Motor neuron (in vitro differentiated cells): ENCODE results near the gene ASTN2. TPM values are rescaled to one million over a fixed set of nuclear protein-coding genes. Genes with fewer than 3 reads are reported as not detected.

Experiments used
- ATAC-seq, 8 experiments: fragments of 200-7000 bp; cut with Tn5 transposase; replicated peaks in 6 of 8; 2 replicates each; pipeline ENCODE4 v1.8.0; 2021; ENCODE audit warnings: mild to moderate bottlenecking in 8 of 8, moderate library complexity in 8 of 8
- H3K27ac ChIP-seq, 2 donors: fragments of 250-450 bp; sonication (Bioruptor Pico); 2 replicates each; pipeline ENCODE4 v1.9.0; 2021; ENCODE audit warnings: antibody characterized with exemption in 2 of 2, mild to moderate bottlenecking in 2 of 2, moderate library complexity in 1 of 2
- H3K4me1 ChIP-seq, 2 donors: fragments of 250-450 bp; sonication (Bioruptor Pico); replicated peaks in 1 of 2; 2 replicates each; pipeline ENCODE4 v1.6.1; 2021; ENCODE audit warnings: antibody characterized with exemption in 2 of 2, mild to moderate bottlenecking in 2 of 2, moderate library complexity in 1 of 2
- H3K4me3 ChIP-seq, 5 donors: fragments of 250-450 bp; sonication (Bioruptor Pico); 2 replicates each; pipeline ENCODE4 v1.9.0; 2021; ENCODE audit warnings: antibody characterized with exemption in 5 of 5, mild to moderate bottlenecking in 5 of 5, moderate library complexity in 4 of 5
- WGBS, 10 experiments: fragments of 450-650 bp; shearing (Covaris generic); methylation state at CpG; one replicate each; pipeline ENCODE4 v1.0.0; 2022; 5-methylcytosine and 5-hydroxymethylcytosine counted together
- in situ Hi-C, 9 experiments: fragments of 400-800 bp; cut with MboI; loops; one replicate each; pipeline ENCODE4 v1.15.0; 2021; ENCODE audit warnings: low sequenced_read_pairs in 9 of 9, low pct_unique_long_range_greater_than_20kb in 2 of 9; ENCODE audit not compliant: unreplicated experiment in 9 of 9
- total RNA-seq, 8 experiments: library from RNA; unstranded; fragments of 300-600 nt; gene quantifications; 2 replicates each; pipeline versions ENCODE4 v1.2.3 to v1.2.4, GENCODE V29; 2022

Gene ASTN2
- total RNA-seq, 8 experiments from 2014 or later, result 13.6 to 54.6 (median 17.9) TPM

- no peak overlapping the region for H3K27ac ChIP-seq
- 66 to 96% (median 86%) methylated on average over 1 to 3 of the region's 4 CpGs; no CpG with 5 or more reads in 6 of the 10 experiments for WGBS, 10 experiments
- peaks cover 14 to 19% of the 10 kb centered on the region in 2 donors for H3K4me1 ChIP-seq
- no peak overlapping the region for H3K4me3 ChIP-seq
- in situ Hi-C loops, result no loop called here
- ATAC-seq, result no peak
These were observed 729.7 kb downstream of the ASTN2 start for GRCh38 chr9:116685166-116685565.

GRCh38 chr9:116683535-116683934 lies 731.3 kb downstream of the ASTN2 start:
- no peak overlapping the region for H3K4me3 ChIP-seq
- ATAC-seq, result no peak
- in situ Hi-C loops, result no loop called here
- H3K27ac ChIP-seq, result no peak overlapping the region
- peaks cover 8 to 13% of the 10 kb centered on the region in 2 donors for H3K4me1 ChIP-seq

DNA sequence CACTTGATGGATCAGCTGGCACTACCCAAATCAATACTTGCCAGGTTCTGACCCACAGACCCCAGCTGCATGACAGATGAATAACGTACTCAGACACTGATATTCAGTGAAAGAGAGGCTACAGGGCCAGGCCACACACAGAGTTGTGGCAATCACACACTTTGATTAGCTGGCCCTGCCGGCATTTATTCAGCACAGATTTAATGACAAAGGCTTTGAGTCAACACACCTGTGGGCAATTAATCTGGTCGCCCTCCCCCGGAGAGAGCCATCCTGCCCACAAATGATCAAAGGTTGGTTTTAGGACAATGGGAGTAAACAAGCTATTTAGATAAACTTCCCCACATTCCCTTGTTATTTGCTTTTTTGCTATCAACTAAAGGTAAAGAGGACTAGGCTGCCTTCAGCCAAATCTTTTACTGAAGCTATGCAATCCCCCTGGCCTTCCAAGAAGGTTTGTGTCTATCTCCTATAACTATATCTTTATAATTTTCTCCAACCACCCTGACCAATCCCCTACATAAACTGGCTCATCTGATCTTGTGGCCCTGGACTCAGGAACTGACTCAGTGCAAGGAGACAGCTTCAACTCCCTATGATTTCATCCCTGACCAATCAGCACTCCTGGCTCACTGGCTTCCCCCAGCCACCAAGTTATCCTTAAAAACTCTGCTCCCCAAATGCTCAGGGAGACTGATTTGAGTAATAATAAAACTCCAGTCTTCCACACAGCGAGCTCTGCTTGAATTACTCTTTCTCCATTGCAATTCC lies 740.5 kb downstream of the ASTN2 start:
- in situ Hi-C loops, result loop anchor here in 4 of 9 experiments (25.0 kb wide), 2 partner anchors 512 to 1087 kb away; partner anchors contain the start of gene PAPPA (in 2 of the 4)
- Histone ChIP-seq H3K27ac (no peak overlapping the region), H3K4me3 (no peak overlapping the region), H3K4me1 (no peaks in the 10 kb centered on the region)
- ATAC-seq, result no peak
- 20 to 90% (median 59%) methylated on average over 1 to 3 of the region's 5 CpGs; no CpG with 5 or more reads in 3 of the 10 experiments for WGBS, 10 experiments

DNA sequence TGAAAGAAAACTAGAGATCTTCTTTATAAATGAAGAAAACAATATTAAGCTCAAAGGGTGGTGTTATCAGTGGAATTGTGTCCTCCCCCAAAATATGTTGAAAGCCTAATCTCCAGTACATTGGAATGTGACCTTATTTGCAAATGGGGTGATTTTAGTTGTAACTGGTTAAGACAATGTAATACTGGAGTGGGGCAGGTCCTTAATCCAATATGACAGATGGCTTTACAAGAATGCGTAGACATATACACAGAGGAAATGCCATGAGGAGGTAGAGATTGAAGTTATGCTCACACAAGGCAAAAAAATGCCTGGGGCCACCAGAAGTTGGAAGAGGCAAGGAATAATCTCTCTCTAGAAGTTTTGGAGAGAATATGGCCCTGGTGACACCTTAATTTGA lies 741.5 kb downstream of the ASTN2 start:
- peak in 3 of 8 experiments; percentile 27 to 52 (median 30) for ATAC-seq
- H3K27ac ChIP-seq, result no peak overlapping the region
- no peaks in the 10 kb centered on the region for H3K4me1 ChIP-seq
- 0 to 100% (median 49%) methylated on average over 1 of the region's 1 CpG; no CpG with 5 or more reads in 2 of the 10 experiments for WGBS, 10 experiments
- no peak overlapping the region for H3K4me3 ChIP-seq
- in situ Hi-C loops, result loop anchor here in 4 of 9 experiments (25.0 kb wide), 2 partner anchors 511 to 1086 kb away; partner anchors contain the start of gene PAPPA (in 2 of the 4)

DNA sequence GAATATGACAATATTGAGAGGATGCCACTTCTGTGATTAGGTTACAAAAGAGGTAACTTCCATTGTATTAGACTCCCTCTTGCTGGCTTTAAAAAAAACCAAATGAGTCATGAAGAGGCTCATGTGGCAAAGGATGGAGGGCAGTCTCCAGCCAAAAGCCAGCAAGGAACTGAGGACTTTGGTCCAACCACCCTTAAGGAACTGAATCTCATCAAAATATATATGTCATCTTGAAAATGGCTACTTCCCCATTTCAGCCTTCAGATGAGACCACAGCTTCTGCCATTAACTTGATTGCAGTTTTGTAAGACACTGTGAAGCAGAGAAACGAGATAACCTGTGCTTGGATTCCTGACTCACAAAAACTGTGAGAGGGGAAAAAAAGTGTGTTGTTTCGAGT lies 743.3 kb downstream of the ASTN2 start:
- no peak overlapping the region for H3K27ac ChIP-seq
- WGBS, 10 experiments, result 60 to 100% (median 80%) methylated on average over 1 to 2 of the region's 2 CpGs
- in situ Hi-C loops, result loop anchor here in 4 of 9 experiments (25.0 kb wide), 2 partner anchors 509 to 1084 kb away; partner anchors contain the start of gene PAPPA (in 2 of the 4)
- H3K4me3 ChIP-seq, result no peak overlapping the region
- ATAC-seq, result no peak
- H3K4me1 ChIP-seq, result no peaks in the 10 kb centered on the region

DNA sequence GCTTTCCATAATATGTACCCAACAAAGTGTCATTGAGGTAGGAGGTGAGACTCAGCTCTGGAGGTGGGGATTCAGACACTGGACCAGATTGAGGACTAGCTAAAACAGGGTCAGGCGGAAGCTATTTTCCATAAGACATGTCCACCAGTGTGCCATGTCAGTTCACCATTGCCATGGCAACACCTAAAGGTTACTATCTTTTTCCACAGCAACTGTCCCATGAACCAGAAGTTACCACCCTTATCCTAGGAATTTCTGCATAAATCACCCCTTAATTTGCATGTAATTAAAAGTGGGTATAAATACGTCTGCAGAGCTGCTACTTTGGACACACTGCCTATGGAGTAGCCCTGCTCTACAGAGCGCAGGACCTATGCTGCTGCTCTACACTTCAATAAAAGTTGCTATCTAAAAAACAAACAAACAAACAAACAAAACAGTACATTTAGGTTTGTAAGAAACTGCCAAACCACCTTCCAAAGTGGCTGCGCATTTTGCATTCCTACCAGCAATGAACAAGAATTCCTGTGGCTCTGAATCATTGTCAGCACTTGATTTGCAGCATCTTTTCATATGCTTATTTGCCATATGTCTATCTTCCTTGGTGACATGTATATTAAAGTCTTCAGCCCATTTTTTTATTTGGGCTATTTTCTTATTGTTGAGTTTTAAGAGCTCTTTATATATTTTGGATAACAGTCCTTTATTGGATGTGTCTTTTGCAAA lies 745.7 kb downstream of the ASTN2 start:
- WGBS, 10 experiments, result 42 to 100% (median 87%) methylated on average over 1 to 4 of the region's 4 CpGs
- no peaks in the 10 kb centered on the region for H3K4me1 ChIP-seq
- in situ Hi-C loops, result loop anchor here in 4 of 9 experiments (25.0 kb wide), 2 partner anchors 507 to 1082 kb away; partner anchors contain the start of gene PAPPA (in 2 of the 4)
- H3K27ac ChIP-seq, result no peak overlapping the region
- peak in 3 of 8 experiments; percentile 32 to 79 (median 75) for ATAC-seq
- no peak overlapping the region for H3K4me3 ChIP-seq

GRCh38 chr9:116663581-116663980 lies 751.3 kb downstream of the ASTN2 start:
- ATAC-seq, result peak in 3 of 8 experiments; percentile 3 to 41 (median 35)
- Histone ChIP-seq H3K4me1 (peaks cover 3 to 9% of the 10 kb centered on the region in 2 donors), H3K4me3 (no peak overlapping the region), H3K27ac (no peak overlapping the region)
- 83 to 100% (median 100%) methylated on average over 1 of the region's 1 CpG; no CpG with 5 or more reads in 2 of the 10 experiments for WGBS, 10 experiments
- in situ Hi-C loops, result loop anchor here in 4 of 9 experiments (25.0 kb wide), 2 partner anchors 501 to 1076 kb away; partner anchors contain the start of gene PAPPA (in 2 of the 4)

- no peak for ATAC-seq
- 60 to 89% (median 81%) methylated on average over 2 to 6 of the region's 6 CpGs; no CpG with 5 or more reads in 1 of the 10 experiments for WGBS, 10 experiments
- peaks cover 3 to 9% of the 10 kb centered on the region in 2 donors for H3K4me1 ChIP-seq
- no peak overlapping the region for H3K4me3 ChIP-seq
- in situ Hi-C loops, result loop anchor here in 4 of 9 experiments (25.0 kb wide), 2 partner anchors 500 to 1075 kb away; partner anchors contain the start of gene PAPPA (in 2 of the 4)
- H3K27ac ChIP-seq, result no peak overlapping the region
These were observed 752.1 kb downstream of the ASTN2 start for GRCh38 chr9:116662646-116663310.

- H3K4me3 ChIP-seq, result no peak overlapping the region
- H3K27ac ChIP-seq, result no peak overlapping the region
- H3K4me1 ChIP-seq, result peaks cover 3 to 17% of the 10 kb centered on the region in 2 donors
- in situ Hi-C loops, result loop anchor here in 4 of 9 experiments (25.0 kb wide), 2 partner anchors 499 to 1074 kb away; partner anchors contain the start of gene PAPPA (in 2 of the 4)
- WGBS, 10 experiments, result 36 to 100% (median 57%) methylated on average over 1 to 6 of the region's 7 CpGs
- peak; percentile 85 to 98 (median 90) for ATAC-seq
These were observed 753.6 kb downstream of the ASTN2 start for GRCh38 chr9:116661037-116661954.

DNA sequence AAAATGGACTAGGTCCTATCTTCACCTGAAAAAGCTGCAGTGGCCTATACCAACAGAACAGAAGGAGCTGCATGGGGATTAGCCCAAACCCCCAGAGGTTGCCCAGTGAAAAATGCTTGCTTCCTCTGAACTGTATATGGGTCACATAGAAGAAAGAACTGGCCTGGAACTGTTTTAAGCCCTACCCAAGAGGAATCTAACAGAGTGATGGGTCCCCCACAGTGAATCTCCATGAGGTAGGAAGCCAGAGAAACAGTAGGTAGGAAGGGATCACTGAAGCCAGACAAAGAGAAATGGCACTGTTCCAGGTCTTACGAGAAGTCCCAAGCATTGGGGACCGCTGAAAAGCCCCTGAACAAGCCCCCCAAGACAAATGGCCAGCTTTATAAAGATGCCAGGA lies 756.6 kb downstream of the ASTN2 start:
- ATAC-seq, result no peak
- in situ Hi-C loops, result loop anchor here in 5 of 9 experiments (10.0 to 25.0 kb wide), 3 partner anchors 496 to 1071 kb away; partner anchors contain the start of gene PAPPA (in 2 of the 5)
- Histone ChIP-seq H3K27ac (no peak overlapping the region), H3K4me1 (peaks cover 3 to 26% of the 10 kb centered on the region in 2 donors), H3K4me3 (no peak overlapping the region)
- 100% methylated on average over 1 to 2 of the region's 2 CpGs; no CpG with 5 or more reads in 4 of the 10 experiments for WGBS, 10 experiments

- no peak for ATAC-seq
- H3K27ac ChIP-seq, result no peak overlapping the region
- H3K4me3 ChIP-seq, result no peak overlapping the region
- in situ Hi-C loops, result loop anchor here in 5 of 9 experiments (10.0 to 25.0 kb wide), 3 partner anchors 495 to 1070 kb away; partner anchors contain the start of gene PAPPA (in 2 of the 5)
- H3K4me1 ChIP-seq, result peaks cover 3 to 25% of the 10 kb centered on the region in 2 donors
- 46 to 92% (median 83%) methylated on average over 1 to 2 of the region's 2 CpGs; no CpG with 5 or more reads in 2 of the 10 experiments for WGBS, 10 experiments
These were observed 757.9 kb downstream of the ASTN2 start for GRCh38 chr9:116656977-116657376.
